A204.1 (cell line): ENCODE results near the gene ESR1.
A peak's percentile ranks its signal among the peaks of the same experiment; 100 is the strongest.
"Not testable (repeated sequence)": the region's sequence is repeated elsewhere in the genome, so short reads cannot be mapped to it uniquely, and the experiment has no call there.

Experiments used
- FAIRE-seq: peaks from 2 replicates; lab custom pipeline; 2012; peaks lifted over from hg19 to GRCh38; lab: Jason Lieb, UNC

Gene ESR1

GRCh38 chr6:152055517-152055916 lies 248.0 kb downstream of the ESR1 start:
- FAIRE-seq: no peak

- no peak for FAIRE-seq
These were observed 250.5 kb downstream of the ESR1 start for GRCh38 chr6:152057832-152058498.

GRCh38 chr6:152059909-152060308 lies 252.4 kb downstream of the ESR1 start:
- no peak for FAIRE-seq

- FAIRE-seq: no peak
These were observed 255.0 kb downstream of the ESR1 start for GRCh38 chr6:152062476-152062875.

GRCh38 chr6:152063170-152063921 lies 255.9 kb downstream of the ESR1 start:
- FAIRE-seq: no peak

- no peak for FAIRE-seq
These were observed 261.3 kb downstream of the ESR1 start for GRCh38 chr6:152068622-152069261.

GRCh38 chr6:152070556-152070955 lies 263.1 kb downstream of the ESR1 start:
- no peak for FAIRE-seq

- FAIRE-seq: no peak
These were observed 263.8 kb downstream of the ESR1 start for GRCh38 chr6:152071318-152071717.

GRCh38 chr6:152071843-152072242 lies 264.4 kb downstream of the ESR1 start:
- FAIRE-seq: no peak

- not testable (repeated sequence) for FAIRE-seq
These were observed 268.8 kb downstream of the ESR1 start for GRCh38 chr6:152076242-152076641.

GRCh38 chr6:152078001-152078400 lies 270.5 kb downstream of the ESR1 start:
- FAIRE-seq: no peak

- no peak for FAIRE-seq
These were observed 271.3 kb downstream of the ESR1 start for GRCh38 chr6:152078804-152079203.

- no peak for FAIRE-seq
These were observed 278.0 kb downstream of the ESR1 start for GRCh38 chr6:152085451-152085921.

GRCh38 chr6:152086223-152086873 lies 278.9 kb downstream of the ESR1 start:
- FAIRE-seq: peak; percentile 81

- no peak for FAIRE-seq
These were observed 279.6 kb downstream of the ESR1 start for GRCh38 chr6:152087096-152087495.

GRCh38 chr6:152087701-152088100 lies 280.2 kb downstream of the ESR1 start:
- FAIRE-seq: no peak

GRCh38 chr6:152089992-152090391 lies 282.5 kb downstream of the ESR1 start:
- no peak for FAIRE-seq

GRCh38 chr6:152091201-152091600 lies 283.7 kb downstream of the ESR1 start:
- no peak for FAIRE-seq

- no peak for FAIRE-seq
These were observed 284.4 kb downstream of the ESR1 start for GRCh38 chr6:152091851-152092341.

- FAIRE-seq: no peak
These were observed 286.2 kb downstream of the ESR1 start for GRCh38 chr6:152093711-152094110.

- no peak for FAIRE-seq
These were observed 286.8 kb downstream of the ESR1 start for GRCh38 chr6:152094276-152094675.

- no peak for FAIRE-seq
These were observed 287.6 kb downstream of the ESR1 start for GRCh38 chr6:152094992-152095592.
